Measurements from ENCODE around the gene ODC1. TPM values are rescaled to one million over a fixed set of nuclear protein-coding genes. Genes with fewer than 3 reads are reported as not detected.

The ODC1 gene
- total RNA-seq, 4 donors from 2014 or later: 105 to 142 (median 121) TPM

GRCh38 chr2:10494351-10495066, 46.4 kb upstream of the ODC1 start:
- peaks cover 0 to 8% (median 6%) of the 10 kb centered on the region in 4 donors for H3K4me1 ChIP-seq
- no peak for DNase-seq (ENCODE audit: extremely low spot score)
- H3K27ac ChIP-seq (replicated peaks in 1 of 4): no peak overlapping the region
- WGBS: 64% methylated on average over 10 of the region's 13 CpGs
- H3K9me3 ChIP-seq: peaks cover 0 to 9% (median 4%) of the 10 kb centered on the region in 4 donors
- no peak overlapping the region for H3K4me3 ChIP-seq
- intact Hi-C loops (cut with DNase I): no loop called here
- TF ChIP-seq POLR2AphosphoS5 (IDR thresholded peaks at IDR 0.05) (no peak), EP300 (IDR thresholded peaks at IDR 0.05) (no peak), CTCF (IDR thresholded peaks at IDR 0.05) (no peak)
- H3K36me3 ChIP-seq: no peaks in the 10 kb centered on the region
- peaks cover 0 to 47% (median 0%) of the 10 kb centered on the region in 4 donors for H3K27me3 ChIP-seq

GRCh38 chr2:10493634-10494281, 45.6 kb upstream of the ODC1 start:
- Histone ChIP-seq H3K36me3 (no peaks in the 10 kb centered on the region), H3K9me3 (peaks cover 0 to 9% (median 4%) of the 10 kb centered on the region in 4 donors), H3K27ac (replicated peaks in 1 of 4) (no peak overlapping the region), H3K27me3 (peaks cover 0 to 50% (median 0%) of the 10 kb centered on the region in 4 donors), H3K4me1 (peaks cover 0 to 8% (median 6%) of the 10 kb centered on the region in 4 donors), H3K4me3 (no peak overlapping the region)
- WGBS: 72% methylated on average over 20 of the region's 22 CpGs
- DNase-seq (ENCODE audit: extremely low spot score): no peak
- intact Hi-C loops (cut with DNase I): no loop called here
- no peak for TF ChIP-seq CTCF (IDR thresholded peaks at IDR 0.05)
- TF ChIP-seq EP300 (IDR thresholded peaks at IDR 0.05): no peak
- no peak for TF ChIP-seq POLR2A (IDR thresholded peaks at IDR 0.05; ENCODE audit: low read depth)
- TF ChIP-seq POLR2AphosphoS5 (IDR thresholded peaks at IDR 0.05): no peak

- Histone ChIP-seq H3K9me3 (peaks cover 0 to 9% (median 4%) of the 10 kb centered on the region in 4 donors), H3K27me3 (peaks cover 0 to 53% (median 0%) of the 10 kb centered on the region in 4 donors), H3K27ac (replicated peaks in 1 of 4) (no peak overlapping the region), H3K36me3 (no peaks in the 10 kb centered on the region), H3K4me3 (no peak overlapping the region), H3K4me1 (peaks cover 0 to 8% (median 6%) of the 10 kb centered on the region in 4 donors)
- no peak for TF ChIP-seq CTCF (IDR thresholded peaks at IDR 0.05)
- TF ChIP-seq POLR2AphosphoS5 (IDR thresholded peaks at IDR 0.05): no peak
- no peak for TF ChIP-seq POLR2A (IDR thresholded peaks at IDR 0.05; ENCODE audit: low read depth)
- no peak for TF ChIP-seq EP300 (IDR thresholded peaks at IDR 0.05)
- intact Hi-C loops (cut with DNase I): no loop called here
- 87% methylated on average over 4 of the region's 5 CpGs for WGBS
- DNase-seq (ENCODE audit: extremely low spot score): no peak
Measured at GRCh38 chr2:10493075-10493633, 45.0 kb upstream of the ODC1 start.

- 90% methylated on average over 8 of the region's 8 CpGs for WGBS
- Histone ChIP-seq H3K36me3 (no peaks in the 10 kb centered on the region), H3K4me1 (no peaks in the 10 kb centered on the region), H3K27ac (replicated peaks in 1 of 4) (no peak overlapping the region), H3K27me3 (peaks cover 0 to 56% (median 0%) of the 10 kb centered on the region in 4 donors), H3K9me3 (peaks cover 0 to 9% (median 4%) of the 10 kb centered on the region in 4 donors), H3K4me3 (no peak overlapping the region)
- no peak for TF ChIP-seq POLR2AphosphoS5 (IDR thresholded peaks at IDR 0.05)
- no peak for TF ChIP-seq EP300 (IDR thresholded peaks at IDR 0.05)
- no peak for TF ChIP-seq POLR2A (IDR thresholded peaks at IDR 0.05; ENCODE audit: low read depth)
- no peak for TF ChIP-seq CTCF (IDR thresholded peaks at IDR 0.05)
- intact Hi-C loops (cut with DNase I): no loop called here
- DNase-seq (ENCODE audit: extremely low spot score): no peak
Measured at GRCh38 chr2:10490806-10491291, 42.7 kb upstream of the ODC1 start.

Data from esophagus muscularis mucosa (tissue), 4 donors.